Suprapubic skin (tissue), 4 donors: ENCODE results near the gene SLC24A4. TPM values are rescaled to one million over a fixed set of nuclear protein-coding genes. Genes with fewer than 3 reads are reported as not detected.

Experiments used
- DNase-seq, 2 donors: peaks; one replicate each; pipeline ENCODE4 v3.0.0-alpha.2; 2019; ENCODE audit warnings: low spot score in 2 of 2
- H3K27ac ChIP-seq: fragments of 200-600 bp; sonication (generic); one replicate; pipeline ENCODE4 v1.5.1; 2019
- H3K27me3 ChIP-seq: fragments of 200-600 bp; sonication (generic); one replicate; pipeline ENCODE4 v1.5.1; 2019
- H3K36me3 ChIP-seq: fragments of 200-600 bp; sonication (generic); one replicate; pipeline ENCODE4 v1.5.1; 2019
- H3K4me1 ChIP-seq: fragments of 200-600 bp; sonication (generic); one replicate; pipeline ENCODE4 v1.5.1; 2019
- H3K4me3 ChIP-seq: fragments of 200-600 bp; sonication (generic); one replicate; pipeline ENCODE4 v1.5.1; 2019; ENCODE audit warnings: mild to moderate bottlenecking
- H3K9me3 ChIP-seq: fragments of 200-600 bp; sonication (generic); one replicate; pipeline ENCODE4 v1.5.1; 2019
- CTCF ChIP-seq, 2 donors: fragments of 200-600 bp in 1 of 2; fragments of 450-650 bp in 1 of 2; sonication (generic) in 1 of 2; IDR thresholded peaks; one replicate each; pipeline ENCODE4 v1.5.1; 2016 to 2019; ENCODE audit warnings: antibody characterized with exemption in 2 of 2, mild to moderate bottlenecking in 1 of 2, moderate library complexity in 1 of 2
- EP300 ChIP-seq: sonication (generic); formaldehyde crosslinking; IDR thresholded peaks from one replicate; pipeline ENCODE4 v1.6.1; 2017; ENCODE audit warnings: antibody characterized with exemption
- POLR2A ChIP-seq, 2 donors: fragments of 450-650 bp; IDR thresholded peaks; one replicate each; pipeline ENCODE4 v1.6.1; 2017; ENCODE audit warnings: antibody characterized with exemption in 2 of 2, mild to moderate bottlenecking in 2 of 2, moderate library complexity in 2 of 2
- POLR2AphosphoS5 ChIP-seq, 3 donors: sonication (generic); formaldehyde crosslinking; IDR thresholded peaks; one replicate each; pipeline ENCODE4 v1.6.1; 2017; ENCODE audit warnings: antibody characterized with exemption in 3 of 3
- WGBS: methylation state at CpG from one replicate; pipeline ENCODE4 v1.1.5; 2018; 5-methylcytosine and 5-hydroxymethylcytosine counted together
- total RNA-seq, 4 donors: library from RNA; depleted of rRNA; stranded (reverse); fragments of >200 nt; gene quantifications; one replicate each; pipeline ENCODE4 v1.1.0, GENCODE V29; 2016

The SLC24A4 gene
- total RNA-seq, 4 donors from 2014 or later, result 0.11 to 0.57 (median 0.34) TPM

- Histone ChIP-seq H3K4me3 (no peak overlapping the region), H3K4me1 (peaks cover 4% of the 10 kb centered on the region), H3K27ac (no peak overlapping the region), H3K9me3 (no peaks in the 10 kb centered on the region), H3K27me3 (no peaks in the 10 kb centered on the region), H3K36me3 (no peaks in the 10 kb centered on the region)
- no peak for TF ChIP-seq CTCF (IDR thresholded peaks at IDR 0.05)
- no peak for TF ChIP-seq POLR2AphosphoS5 (IDR thresholded peaks at IDR 0.05)
- TF ChIP-seq POLR2A (IDR thresholded peaks at IDR 0.05), result no peak
- no peak for TF ChIP-seq EP300
- WGBS, result 71% methylated on average over 4 of the region's 4 CpGs
- peak in 1 of 2 donors; percentile 28 for DNase-seq
Observed at GRCh38 chr14:92503756-92504491, 181.0 kb downstream of the SLC24A4 start.

GRCh38 chr14:92505826-92506225 lies 182.9 kb downstream of the SLC24A4 start:
- no peak for TF ChIP-seq EP300
- TF ChIP-seq CTCF (IDR thresholded peaks at IDR 0.05), result no peak
- no peak for TF ChIP-seq POLR2A (IDR thresholded peaks at IDR 0.05)
- 90% methylated on average over 5 of the region's 5 CpGs for WGBS
- peaks cover 4% of the 10 kb centered on the region for H3K4me1 ChIP-seq

GRCh38 chr14:92506231-92506630 lies 183.3 kb downstream of the SLC24A4 start:
- TF ChIP-seq POLR2AphosphoS5 (IDR thresholded peaks at IDR 0.05), result no peak
- H3K27me3 ChIP-seq, result no peaks in the 10 kb centered on the region
- H3K4me3 ChIP-seq, result no peak overlapping the region
- no peak for DNase-seq
- peaks cover 6% of the 10 kb centered on the region for H3K4me1 ChIP-seq
- 90% methylated on average over 2 of the region's 3 CpGs for WGBS
- no peaks in the 10 kb centered on the region for H3K9me3 ChIP-seq
- no peaks in the 10 kb centered on the region for H3K36me3 ChIP-seq
- no peak overlapping the region for H3K27ac ChIP-seq

More at GRCh38 chr14:92505826-92506225, 182.9 kb downstream of the SLC24A4 start:
- H3K27me3 ChIP-seq, result no peaks in the 10 kb centered on the region
- DNase-seq, result no peak
- no peaks in the 10 kb centered on the region for H3K9me3 ChIP-seq
- no peaks in the 10 kb centered on the region for H3K36me3 ChIP-seq
- no peak overlapping the region for H3K27ac ChIP-seq
- H3K4me3 ChIP-seq, result no peak overlapping the region

- WGBS, result 65% methylated on average over 4 of the region's 4 CpGs
- Histone ChIP-seq H3K27ac (no peak overlapping the region), H3K27me3 (no peaks in the 10 kb centered on the region), H3K4me1 (peaks cover 11% of the 10 kb centered on the region), H3K9me3 (no peaks in the 10 kb centered on the region), H3K36me3 (no peaks in the 10 kb centered on the region), H3K4me3 (no peak overlapping the region)
- TF ChIP-seq EP300 (no peak), POLR2AphosphoS5 (IDR thresholded peaks at IDR 0.05) (no peak)
- DNase-seq, result no peak
Observed at GRCh38 chr14:92507174-92507768, 184.3 kb downstream of the SLC24A4 start.

- H3K27ac ChIP-seq, result no peak overlapping the region
- H3K36me3 ChIP-seq, result no peaks in the 10 kb centered on the region
- TF ChIP-seq CTCF (IDR thresholded peaks at IDR 0.05) (no peak), POLR2A (IDR thresholded peaks at IDR 0.05) (no peak), EP300 (no peak), POLR2AphosphoS5 (IDR thresholded peaks at IDR 0.05) (no peak)
- H3K4me3 ChIP-seq, result no peak overlapping the region
- peaks cover 28% of the 10 kb centered on the region for H3K4me1 ChIP-seq
- DNase-seq, result peak in 1 of 2 donors; percentile 48
- no peaks in the 10 kb centered on the region for H3K27me3 ChIP-seq
- no peaks in the 10 kb centered on the region for H3K9me3 ChIP-seq
- 91% methylated on average over 2 of the region's 2 CpGs for WGBS
Observed at GRCh38 chr14:92510972-92511371, 188.0 kb downstream of the SLC24A4 start.

GRCh38 chr14:92511453-92512238 lies 188.7 kb downstream of the SLC24A4 start:
- Histone ChIP-seq H3K27me3 (no peaks in the 10 kb centered on the region), H3K9me3 (no peaks in the 10 kb centered on the region), H3K27ac (no peak overlapping the region), H3K4me1 (peaks cover 28% of the 10 kb centered on the region), H3K36me3 (no peaks in the 10 kb centered on the region), H3K4me3 (no peak overlapping the region)
- TF ChIP-seq POLR2AphosphoS5 (IDR thresholded peaks at IDR 0.05) (no peak), CTCF (IDR thresholded peaks at IDR 0.05) (no peak), POLR2A (IDR thresholded peaks at IDR 0.05) (no peak), EP300 (no peak)
- 48% methylated on average over 6 of the region's 6 CpGs for WGBS
- DNase-seq, result peak in 1 of 2 donors; percentile 55
